Ishikawa (cell line): ENCODE results near the gene SELENOV.

ENCODE experiments used
- FOXM1 ChIP-seq: IDR thresholded peaks from 2 replicates; pipeline ENCODE4 v1.6.1; 2012; ENCODE audit warnings: low read depth, borderline replicate concordance
- ZBTB7A ChIP-seq: IDR thresholded peaks from 2 replicates; pipeline ENCODE4 v1.6.1; 2012; ENCODE audit warnings: low read depth

GRCh38 chr19:39544911-39545310 lies 30.0 kb downstream of the SELENOV start:
- TF ChIP-seq ZBTB7A (no peak), FOXM1 (no peak)
